Measurements from ENCODE around the gene MYCN.

DNA sequence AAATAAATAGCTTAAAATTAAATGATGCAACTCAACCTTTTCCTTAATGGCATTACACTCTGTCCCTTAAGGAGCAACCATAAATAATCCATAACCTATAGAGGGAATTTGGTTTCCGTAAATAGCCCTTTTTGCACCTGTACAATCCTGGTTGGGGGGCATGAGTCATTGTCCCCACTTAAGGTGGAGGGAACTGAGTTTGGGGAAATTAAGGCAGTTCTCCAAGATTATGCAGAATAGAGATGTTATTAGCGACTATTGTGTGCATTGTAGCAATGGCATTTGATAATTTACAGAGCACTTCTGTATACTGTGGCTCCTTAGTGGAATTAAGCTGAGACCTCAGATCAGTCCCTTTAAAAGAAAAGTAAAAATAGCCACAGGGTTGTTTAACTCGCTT lies 6.6 kb downstream of the MYCN start:
- no peak for TF ChIP-seq MAFK (IDR thresholded peaks at IDR 0.05; ENCODE audit: low read depth, low read length)
- TF ChIP-seq, protein P1, sequence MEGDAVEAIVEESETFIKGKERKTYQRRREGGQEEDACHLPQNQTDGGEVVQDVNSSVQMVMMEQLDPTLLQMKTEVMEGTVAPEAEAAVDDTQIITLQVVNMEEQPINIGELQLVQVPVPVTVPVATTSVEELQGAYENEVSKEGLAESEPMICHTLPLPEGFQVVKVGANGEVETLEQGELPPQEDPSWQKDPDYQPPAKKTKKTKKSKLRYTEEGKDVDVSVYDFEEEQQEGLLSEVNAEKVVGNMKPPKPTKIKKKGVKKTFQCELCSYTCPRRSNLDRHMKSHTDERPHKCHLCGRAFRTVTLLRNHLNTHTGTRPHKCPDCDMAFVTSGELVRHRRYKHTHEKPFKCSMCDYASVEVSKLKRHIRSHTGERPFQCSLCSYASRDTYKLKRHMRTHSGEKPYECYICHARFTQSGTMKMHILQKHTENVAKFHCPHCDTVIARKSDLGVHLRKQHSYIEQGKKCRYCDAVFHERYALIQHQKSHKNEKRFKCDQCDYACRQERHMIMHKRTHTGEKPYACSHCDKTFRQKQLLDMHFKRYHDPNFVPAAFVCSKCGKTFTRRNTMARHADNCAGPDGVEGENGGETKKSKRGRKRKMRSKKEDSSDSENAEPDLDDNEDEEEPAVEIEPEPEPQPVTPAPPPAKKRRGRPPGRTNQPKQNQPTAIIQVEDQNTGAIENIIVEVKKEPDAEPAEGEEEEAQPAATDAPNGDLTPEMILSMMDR (conservative IDR thresholded peaks at IDR 0.05; ENCODE audit: low read depth, low read length): no peak
- no peak for TF ChIP-seq SMC3 (IDR thresholded peaks at IDR 0.05; ENCODE audit: low read depth, low read length)
- TF ChIP-seq, protein P2, sequence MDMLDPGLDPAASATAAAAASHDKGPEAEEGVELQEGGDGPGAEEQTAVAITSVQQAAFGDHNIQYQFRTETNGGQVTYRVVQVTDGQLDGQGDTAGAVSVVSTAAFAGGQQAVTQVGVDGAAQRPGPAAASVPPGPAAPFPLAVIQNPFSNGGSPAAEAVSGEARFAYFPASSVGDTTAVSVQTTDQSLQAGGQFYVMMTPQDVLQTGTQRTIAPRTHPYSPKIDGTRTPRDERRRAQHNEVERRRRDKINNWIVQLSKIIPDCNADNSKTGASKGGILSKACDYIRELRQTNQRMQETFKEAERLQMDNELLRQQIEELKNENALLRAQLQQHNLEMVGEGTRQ (IDR thresholded peaks at IDR 0.05; ENCODE audit: low read depth, low read length): no peak
- no peak for TF ChIP-seq POLR2A (IDR thresholded peaks at IDR 0.05; ENCODE audit: low read depth, low read length)
